H1 (cell line): ENCODE results near the gene KATNIP. TPM values are rescaled to one million over a fixed set of nuclear protein-coding genes. Genes with fewer than 3 reads are reported as not detected.
A peak's percentile ranks its signal among the peaks of the same experiment; 100 is the strongest.

ENCODE experiments used
- CTCF ChIA-PET: fragments of 300-600 bp; sonication (Branson Sonifier 250); formaldehyde crosslinking; loops from one replicate; lab custom pipeline; 2021; ENCODE audit not compliant: partially characterized antibody; lab: Charles Lee
- POLR2A ChIA-PET: fragments of 300-600 bp; sonication (Branson Sonifier 250); formaldehyde crosslinking; loops from one replicate; lab custom pipeline; 2021; ENCODE audit warnings: inconsistent platforms; ENCODE audit not compliant: partially characterized antibody; lab: Charles Lee
- DNase-seq, 2 experiments: peaks; one replicate each; pipeline versions ENCODE4 v3.0.0 to v3.0.0-alpha.2; 2010 to 2022; ENCODE audit warnings: low spot score in 2 of 2, low read depth in 1 of 2, mixed read lengths in 1 of 2
- FAIRE-seq: peaks from 2 replicates; lab custom pipeline; 2011; peaks lifted over from hg19 to GRCh38; lab: Jason Lieb, UNC
- H2AFZ ChIP-seq: 2 replicates; pipeline ENCODE4 v1.8.1; 2012; ENCODE audit warnings: low read length, inconsistent platforms
- H2AK5ac ChIP-seq: 2 replicates; pipeline ENCODE4 v1.6.1; 2013; ENCODE audit warnings: low read depth, low read length
- H2BK120ac ChIP-seq: replicated peaks from 2 replicates; pipeline ENCODE3; 2013; ENCODE audit warnings: low read depth, low read length, inconsistent platforms
- H2BK12ac ChIP-seq: 2 replicates; pipeline ENCODE4 v1.6.1; 2013; ENCODE audit warnings: low read depth, low read length
- H2BK15ac ChIP-seq: 2 replicates; pipeline ENCODE4 v1.6.1; 2013; ENCODE audit warnings: low read length
- H2BK20ac ChIP-seq: 2 replicates; pipeline ENCODE4 v1.6.1; 2013; ENCODE audit warnings: low read length
- H2BK5ac ChIP-seq: 2 replicates; pipeline ENCODE4 v1.6.1; 2013; ENCODE audit warnings: low read depth, low read length
- H3K14ac ChIP-seq: 2 replicates; pipeline ENCODE4 v1.6.1; 2013; ENCODE audit warnings: inconsistent platforms; ENCODE audit not compliant: insufficient read length
- H3K18ac ChIP-seq: 2 replicates; pipeline ENCODE4 v1.6.1; 2013; ENCODE audit warnings: low read length; ENCODE audit errors: extremely low read depth
- H3K23ac ChIP-seq: 2 replicates; pipeline ENCODE4 v1.6.1; 2013; ENCODE audit warnings: inconsistent platforms; ENCODE audit not compliant: insufficient read length
- H3K23me2 ChIP-seq: 2 replicates; pipeline ENCODE4 v1.6.1; 2013; ENCODE audit warnings: low read depth, low read length
- H3K27ac ChIP-seq: 2 replicates; pipeline ENCODE4 v1.6.1; 2011; ENCODE audit warnings: low read depth, low read length, inconsistent platforms
- H3K27me3 ChIP-seq, 4 experiments: replicated peaks in 1 of 4; 1 replicate in 1 of 4; 2 replicates in 3 of 4; pipeline versions ENCODE4 v1.6.1 to v1.8.1; 2011 to 2013; ENCODE audit warnings: low read length in 3 of 4, mild to moderate bottlenecking in 3 of 4, inconsistent platforms in 2 of 4, mixed read lengths in 2 of 4, moderate library complexity in 1 of 4; ENCODE audit not compliant: control insufficient read depth in 3 of 4, insufficient read depth in 3 of 4; ENCODE audit errors: extremely low read depth in 1 of 4
- H3K36me3 ChIP-seq, 4 experiments: 2 replicates each; pipeline versions ENCODE4 v1.6.1 to v1.8.1; 2011 to 2013; ENCODE audit warnings: mild to moderate bottlenecking in 4 of 4, low read length in 3 of 4, moderate library complexity in 2 of 4, control low read depth in 1 of 4, inconsistent platforms in 1 of 4; ENCODE audit not compliant: insufficient read depth in 4 of 4, control insufficient read depth in 2 of 4
- H3K4ac ChIP-seq: replicated peaks from 2 replicates; pipeline ENCODE3; 2013; ENCODE audit warnings: low read length, low read depth, mixed read lengths, inconsistent platforms; ENCODE audit not compliant: insufficient read length
- H3K4me1 ChIP-seq, 4 experiments: replicated peaks in 1 of 4; 1 replicate in 1 of 4; 2 replicates in 3 of 4; pipeline versions ENCODE4 v1.6.1 to v1.8.1; 2011 to 2013; ENCODE audit warnings: low read length in 3 of 4, inconsistent platforms in 2 of 4, mixed read lengths in 1 of 4; ENCODE audit not compliant: insufficient read depth in 4 of 4, control insufficient read depth in 3 of 4
- H3K4me2 ChIP-seq, 2 experiments: 2 replicates each; pipeline versions ENCODE4 v1.6.1 to v1.8.1; 2011 to 2013; ENCODE audit warnings: low read depth in 2 of 2, low read length in 2 of 2, control low read depth in 1 of 2, inconsistent platforms in 1 of 2, mild to moderate bottlenecking in 1 of 2; ENCODE audit not compliant: insufficient read depth in 1 of 2
- H3K4me3 ChIP-seq, 4 experiments: fragments of 200-600, 300-600 bp in 1 of 4; sonication (generic), shearing (Covaris generic), sonication (Bioruptor Twin) in 1 of 4; 2 replicates each; pipeline versions ENCODE4 v1.5.1 to v1.8.1; 2011 to 2016; ENCODE audit warnings: low read length in 4 of 4, low read depth in 3 of 4, control low read depth in 2 of 4, inconsistent platforms in 2 of 4, mild to moderate bottlenecking in 2 of 4, mixed read lengths in 1 of 4, moderate library complexity in 1 of 4; ENCODE audit not compliant: insufficient read depth in 2 of 4; ENCODE audit errors: extremely low read depth in 1 of 4
- H3K56ac ChIP-seq: replicated peaks from 2 replicates; pipeline ENCODE3; 2013; ENCODE audit warnings: low read depth, mild to moderate bottlenecking, mixed read lengths, low read length, inconsistent platforms; ENCODE audit not compliant: insufficient read length
- H3K79me1 ChIP-seq: 2 replicates; pipeline ENCODE4 v1.6.1; 2013; ENCODE audit warnings: low read depth, low read length, control low read depth
- H3K79me2 ChIP-seq, 2 experiments: 2 replicates each; pipeline versions ENCODE4 v1.6.1 to v1.8.1; 2012 to 2013; ENCODE audit warnings: low read length in 2 of 2, mild to moderate bottlenecking in 2 of 2, inconsistent platforms in 1 of 2; ENCODE audit not compliant: insufficient read depth in 2 of 2, control insufficient read depth in 1 of 2
- H3K9ac ChIP-seq, 4 experiments: replicated peaks in 1 of 4; 1 replicate in 1 of 4; 2 replicates in 3 of 4; pipeline versions ENCODE4 v1.6.1 to v1.8.1; 2011 to 2013; ENCODE audit warnings: low read depth in 3 of 4, low read length in 3 of 4, control low read depth in 2 of 4, mild to moderate bottlenecking in 2 of 4, moderate library complexity in 2 of 4, inconsistent platforms in 1 of 4; ENCODE audit errors: extremely low read depth in 1 of 4
- H3K9me3 ChIP-seq, 2 experiments: 2 replicates each; pipeline versions ENCODE4 v1.6.1 to v1.8.1; 2012 to 2013; ENCODE audit warnings: mild to moderate bottlenecking in 2 of 2, moderate library complexity in 2 of 2, control low read depth in 1 of 2, inconsistent platforms in 1 of 2, low read depth in 1 of 2, low read length in 1 of 2, mixed read lengths in 1 of 2; ENCODE audit not compliant: insufficient read depth in 2 of 2
- H4K20me1 ChIP-seq, 2 experiments: replicated peaks in 1 of 2; 2 replicates each; pipeline versions ENCODE3 to v1.8.1; 2011 to 2013; ENCODE audit warnings: inconsistent platforms in 2 of 2, low read length in 2 of 2, mild to moderate bottlenecking in 1 of 2; ENCODE audit not compliant: insufficient read depth in 2 of 2, control insufficient read depth in 1 of 2
- H4K5ac ChIP-seq: 2 replicates; pipeline ENCODE4 v1.6.1; 2013; ENCODE audit warnings: low read length, low read depth, mixed read lengths, inconsistent platforms; ENCODE audit not compliant: insufficient read length
- H4K8ac ChIP-seq: 2 replicates; pipeline ENCODE4 v1.8.0; 2013; ENCODE audit warnings: mild to moderate bottlenecking, moderate library complexity, low read length, inconsistent platforms; ENCODE audit not compliant: insufficient read depth; ENCODE audit errors: extremely low read depth
- H4K91ac ChIP-seq: replicated peaks from 2 replicates; pipeline ENCODE3; 2013; ENCODE audit warnings: low read length, mixed read lengths, inconsistent platforms; ENCODE audit not compliant: insufficient read length
- EZH2 ChIP-seq: fragments of 200-600 bp; sonication (generic); IDR thresholded peaks from 2 replicates; pipeline ENCODE4 v1.7.1; 2012; ENCODE audit warnings: low read depth, mild to moderate bottlenecking, moderate library complexity, low read length, inconsistent platforms; ENCODE audit not compliant: severe bottlenecking
- FOSL1 ChIP-seq: IDR thresholded peaks from 2 replicates; pipeline ENCODE4 v1.6.1; 2011; ENCODE audit warnings: mild to moderate bottlenecking, low read depth, low read length, moderate library complexity; ENCODE audit not compliant: insufficient read depth
- GABPA ChIP-seq: IDR thresholded peaks from 2 replicates; pipeline ENCODE4 v1.6.1; 2011; ENCODE audit warnings: mild to moderate bottlenecking, low read length, moderate library complexity, borderline replicate concordance; ENCODE audit not compliant: insufficient read depth
- GTF2F1 ChIP-seq: IDR thresholded peaks from 2 replicates; pipeline ENCODE4 v1.6.1; 2012; ENCODE audit warnings: low read depth, low read length, improper control_type of control experiment, borderline replicate concordance
- JUND ChIP-seq: IDR thresholded peaks from 2 replicates; pipeline ENCODE4 v1.6.1; 2011; ENCODE audit warnings: mild to moderate bottlenecking, improper control_type of control experiment, low read length
- KDM4A ChIP-seq: IDR thresholded peaks from one replicate; pipeline ENCODE4 v1.7.1; 2012; ENCODE audit warnings: low read depth, mild to moderate bottlenecking, moderate library complexity, low read length, inconsistent platforms; ENCODE audit not compliant: severe bottlenecking
- POLR2AphosphoS5 ChIP-seq: IDR thresholded peaks from 2 replicates; pipeline ENCODE4 v1.6.1; 2011; ENCODE audit warnings: low read depth, low read length
- WGBS, 2 experiments: shearing (Covaris generic) in 1 of 2; methylation state at CpG; one replicate each; pipeline versions ENCODE4 v1.1.6 to v1.1.7; 2013 to 2015; ENCODE audit warnings: low lambda C conversion rate in 2 of 2, mixed read lengths in 2 of 2, inconsistent platforms in 1 of 2, low coverage in 1 of 2, missing lambda C conversion rate in 1 of 2; ENCODE audit not compliant: insufficient replicate concordance in 2 of 2, insufficient coverage in 1 of 2, insufficient read length in 1 of 2; ENCODE audit errors: extremely low coverage in 1 of 2, missing lambda C conversion rate in 1 of 2; 5-methylcytosine and 5-hydroxymethylcytosine counted together
- long read RNA-seq, 2 experiments: library from RNA in 1 of 2; library from capped mRNA in 1 of 2; stranded (forward); transcript quantifications; one replicate each; pipeline ENCODE4 v2.0.0, GENCODE V29; 2021; ENCODE audit warnings: inconsistent platforms in 1 of 2
- polyA minus RNA-seq, 3 experiments: library from RNA; depleted of rRNA, polyadenylated mRNA; stranded (reverse); fragments of >200 nt; gene quantifications; 1 replicate in 2 of 3; 2 replicates in 1 of 3; pipeline ENCODE4 v1.2.3, GENCODE V29; 2011
- polyA plus RNA-seq, 7 experiments: library from polyadenylated mRNA; depleted of rRNA in 3 of 7; stranded (reverse) in 5 of 7; unstranded in 2 of 7; fragments of >200 nt in 5 of 7; fragments of 200-250 nt in 2 of 7; gene quantifications; 1 replicate in 5 of 7; 2 replicates in 1 of 7; 4 replicates in 1 of 7; pipeline versions ENCODE4 v1.2.1 to v1.2.3, GENCODE V29; 2011 to 2013; ENCODE audit warnings: missing spikeins in 2 of 7, mixed read lengths in 2 of 7
- total RNA-seq: library from RNA; stranded (reverse); fragmentation: NEBNext Ultra II Directional; extraction: Animal tissue kit (Norgen Biotek cat#: 25700); gene quantifications from 2 replicates; pipeline ENCODE4 v1.2.1, GENCODE V29; 2021

Gene KATNIP
- total RNA-seq (17.0 and 20.0 TPM in 2 replicates), polyA plus RNA-seq (2011; rRNA removed) (7.9 and 10.3 TPM in 2 replicates), polyA minus RNA-seq (2011; rRNA and poly(A)+ RNA removed) (26.8 and 45.1 TPM in 2 replicates)
- 10.1 TPM for polyA plus RNA-seq (2011; cell fraction: cytosol; rRNA removed)
- 36.0 TPM for polyA plus RNA-seq (2011; cell fraction: nucleus; rRNA removed)
- 8.2 to 14.8 TPM (median 11.3 TPM) in 4 replicates for polyA plus RNA-seq (2012, experiment 1 of 2)
- 4.5 TPM for polyA plus RNA-seq (2012, experiment 2 of 2)
- 7.6 TPM for polyA plus RNA-seq (2013, experiment 1 of 2)
- polyA plus RNA-seq (2013, experiment 2 of 2), result 7.3 TPM
- polyA minus RNA-seq (2011; cell fraction: cytosol; rRNA and poly(A)+ RNA removed), result 11.4 TPM
- polyA minus RNA-seq (2011; cell fraction: nucleus; rRNA and poly(A)+ RNA removed), result 30.4 TPM
- long read RNA-seq, experiment 1, partial matches to known transcripts, result 0 of 3 reads
- long read RNA-seq, experiment 1, other reads (novel, unspliced or antisense), result 3 of 3 reads
- long read RNA-seq, experiment 2, partial matches to known transcripts, result 3 of 7 reads
- long read RNA-seq, experiment 2, other reads (novel, unspliced or antisense), result 4 of 7 reads

DNA sequence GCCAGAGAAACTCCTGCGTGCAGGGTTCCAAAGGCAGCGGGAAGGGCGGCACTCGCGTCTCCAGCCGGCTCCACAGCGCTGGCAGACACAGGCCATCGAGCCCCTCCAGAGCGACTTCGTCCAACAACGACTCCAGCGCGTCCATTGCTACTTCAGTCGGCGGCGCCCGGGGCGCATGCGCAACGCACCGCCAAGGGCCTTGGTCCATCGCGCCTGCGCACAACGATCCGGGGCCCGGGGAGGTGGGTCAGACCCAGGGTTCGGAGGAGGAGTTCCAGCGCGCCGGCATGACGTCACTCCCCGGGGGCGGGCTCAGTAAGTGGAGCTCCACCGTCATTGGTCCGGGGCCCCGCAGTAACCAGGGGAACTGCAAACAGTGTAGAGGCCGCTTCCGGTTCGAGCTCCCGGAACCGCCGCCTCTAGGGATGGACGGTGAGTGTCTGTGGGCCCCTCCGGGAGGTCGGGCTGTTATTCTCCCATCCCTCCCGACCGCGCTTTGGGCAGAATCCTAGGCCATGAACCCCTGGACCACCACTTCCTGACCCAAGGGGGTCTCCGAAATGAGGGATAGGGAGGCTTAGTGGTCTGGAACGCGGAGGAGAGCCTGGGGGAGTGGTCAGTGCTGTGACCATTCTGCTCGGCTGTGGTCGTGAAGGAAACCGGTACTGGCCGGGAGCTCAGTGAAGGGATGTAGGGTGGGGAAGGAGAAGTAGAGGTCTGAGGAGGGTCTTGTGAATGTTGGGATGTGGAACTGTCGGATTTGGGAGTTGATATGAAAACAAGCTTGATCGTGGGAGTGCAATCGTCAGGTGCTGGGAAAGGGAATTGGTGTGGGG, at the start of gene KATNIP, which contains the start of gene GTF3C1:
Gene KATNIP, plus strand, starts transcription at position 399 of the 836 bp plus-strand sequence. Its CDS starts 27 bp downstream, at position 426.
Gene GTF3C1, minus strand, starts transcription at position 168 of the 836 bp plus-strand sequence. Its CDS starts 23 bp downstream, at position 145.
- Histone ChIP-seq H3K79me2 (peaks cover 25 to 41% of the 10 kb centered on the region in 2 experiments), H3K27ac (peak within 1 kb of the TSS; percentile 81), H4K8ac (peak within 1 kb of the TSS; percentile 93), H3K4ac (peak within 1 kb of the TSS; percentile 78), H3K4me2 (peak within 1 kb of the TSS; percentile 83 to 88), H3K18ac (peak within 1 kb of the TSS; percentile 60), H4K5ac (no peak within 1 kb of the TSS), H2BK20ac (no peak within 1 kb of the TSS), H3K23me2 (peaks cover 5% of the 10 kb centered on the region; the same call in 1 of the 2 replicates), H3K14ac (no peak within 1 kb of the TSS), H3K79me1 (peaks cover 10% of the 10 kb centered on the region), H2AK5ac (no peak within 1 kb of the TSS), H3K9me3 (no peaks in the 10 kb centered on the region), H3K36me3 (peaks cover 0 to 8% (median 4%) of the 10 kb centered on the region in 4 experiments; a peak in 6 of 8 replicates), H2BK15ac (no peak within 1 kb of the TSS), H2AFZ (peak within 1 kb of the TSS; percentile 94; the same call in 1 of the 2 replicates), H2BK120ac (no peak within 1 kb of the TSS), H3K4me1 (peaks cover 0 to 5% (median 3%) of the 10 kb centered on the region in 4 experiments; a peak in 3 of 7 replicates), H3K27me3 (no peaks in the 10 kb centered on the region), H4K91ac (no peak within 1 kb of the TSS), H3K56ac (peak within 1 kb of the TSS; percentile 69), H2BK12ac (no peak within 1 kb of the TSS), H3K9ac (peak within 1 kb of the TSS; percentile 72 to 91 (median 86)), H4K20me1 (peaks cover 5 to 10% of the 10 kb centered on the region in 2 experiments), H2BK5ac (peak within 1 kb of the TSS; percentile 87), H3K4me3 (peak within 1 kb of the TSS; percentile 90 to 100 (median 100)), H3K23ac (no peak within 1 kb of the TSS)
- FAIRE-seq (no peak), DNase-seq (peak; percentile 97 to 100)
- ChIA-PET POLR2A (interaction anchor here (0.7 to 2.0 kb wide), 8 partner anchors 9 to 90 kb away, joined by 3 to 7 read pairs (median 4); no protein-coding TSS in a partner anchor), CTCF (interaction anchor here (0.8 to 3.5 kb wide), 5 partner anchors 13 to 148 kb away, joined by 3 to 18 read pairs (median 3); no protein-coding TSS in a partner anchor)
- WGBS, 2 experiments, result 3% methylated on average over 56 of the region's 59 CpGs; no CpG with 5 or more reads in 1 of the 2 experiments
- TF ChIP-seq EZH2 (no peak), POLR2AphosphoS5 (peak; percentile 86), GABPA (peak; percentile 82; the same call in 1 of the 2 replicates), FOSL1 (no peak), KDM4A (peak; percentile 92), JUND (peak; percentile 92), GTF2F1 (no peak)
